Testis (tissue), 3 donors: ENCODE results near the gene TIGD3. TPM values are rescaled to one million over a fixed set of nuclear protein-coding genes. Genes with fewer than 3 reads are reported as not detected.

Experiments used
- DNase-seq: peaks from one replicate; pipeline ENCODE4 v3.0.0-alpha.2; 2019
- H3K27ac ChIP-seq, 2 donors: fragments of 200-600 bp; sonication (generic); one replicate each; pipeline ENCODE4 v1.5.1; 2019
- H3K27me3 ChIP-seq: fragments of 200-600 bp; sonication (generic); one replicate; pipeline ENCODE4 v1.5.1; 2019
- H3K36me3 ChIP-seq: fragments of 200-600 bp; sonication (generic); one replicate; pipeline ENCODE4 v1.5.1; 2017; ENCODE audit warnings: low read depth; ENCODE audit errors: missing control alignments
- H3K4me1 ChIP-seq: fragments of 200-600 bp; sonication (generic); one replicate; pipeline ENCODE4 v1.5.1; 2019
- H3K4me3 ChIP-seq, 2 donors: fragments of 200-600 bp; sonication (generic); one replicate each; pipeline ENCODE4 v1.5.1; 2017 to 2019
- H3K9me3 ChIP-seq: fragments of 200-600 bp; sonication (generic); one replicate; pipeline ENCODE4 v1.5.1; 2017
- CTCF ChIP-seq, 3 experiments: fragments of 450-650 bp in 2 of 3; fragments of 200-600 bp in 1 of 3; sonication (generic) in 1 of 3; IDR thresholded peaks; one replicate each; pipeline ENCODE4 v1.5.1; 2016 to 2019; ENCODE audit warnings: antibody characterized with exemption in 3 of 3, mild to moderate bottlenecking in 2 of 3, moderate library complexity in 1 of 3
- POLR2A ChIP-seq: fragments of 450-650 bp; IDR thresholded peaks from one replicate; pipeline ENCODE4 v1.6.1; 2017; ENCODE audit warnings: antibody characterized with exemption, mild to moderate bottlenecking, moderate library complexity
- WGBS, 2 donors: methylation state at CpG; one replicate each; pipeline ENCODE4 v1.1.5; 2018; 5-methylcytosine and 5-hydroxymethylcytosine counted together
- intact Hi-C: fragments of 100-400 bp; cut with DNase I; formaldehyde crosslinking; loops from one replicate; pipeline ENCODE4 v1.15.1; 2023; ENCODE audit warnings: low total_unique reads
- polyA plus RNA-seq: library from polyadenylated mRNA; stranded (reverse); fragments of 350-450 nt; fragmentation: Illumina TruSeq; extraction: RNeasy Lipid Tissue Mini Kit (QIAGEN cat#74804); gene quantifications from one replicate; pipeline ENCODE4 v1.2.3, GENCODE V29; 2014; ENCODE audit warnings: low read depth, low replicate concordance; ENCODE audit not compliant: insufficient read depth
- total RNA-seq, 2 donors: library from RNA; depleted of rRNA; stranded (reverse); fragments of >200 nt; gene quantifications; one replicate each; pipeline ENCODE4 v1.2.3, GENCODE V29; 2016

Gene TIGD3
- total and polyA plus RNA-seq, 3 donors from 2014 or later = 5.3 to 7.6 (median 7.1) TPM

GRCh38 chr11:65395961-65396530, 41.5 kb downstream of the TIGD3 start:
- intact Hi-C loops = no loop called here
- WGBS, 2 donors = 88 to 92% methylated on average over 3 to 15 of the region's 15 CpGs
- Histone ChIP-seq H3K4me1 (peaks cover 21% of the 10 kb centered on the region), H3K36me3 (no peaks in the 10 kb centered on the region), H3K27me3 (no peaks in the 10 kb centered on the region), H3K4me3 (no peak overlapping the region), H3K27ac (no peak overlapping the region), H3K9me3 (no peaks in the 10 kb centered on the region)
- no peak for TF ChIP-seq POLR2A
- DNase-seq = no peak

- no peaks in the 10 kb centered on the region for H3K36me3 ChIP-seq
- H3K27me3 ChIP-seq = no peaks in the 10 kb centered on the region
- intact Hi-C loops = no loop called here
- no peak overlapping the region for H3K27ac ChIP-seq
- no peaks in the 10 kb centered on the region for H3K9me3 ChIP-seq
- DNase-seq = no peak
- TF ChIP-seq POLR2A = no peak
- no peak overlapping the region for H3K4me3 ChIP-seq
- 93 to 94% methylated on average over 24 to 37 of the region's 38 CpGs for WGBS, 2 donors
- H3K4me1 ChIP-seq = peaks cover 11% of the 10 kb centered on the region
Measured at GRCh38 chr11:65396769-65397745, 42.5 kb downstream of the TIGD3 start.

- TF ChIP-seq CTCF (IDR thresholded peaks at IDR 0.05) (no peak), POLR2A (no peak)
- Histone ChIP-seq H3K27ac (no peak overlapping the region), H3K4me3 (no peak overlapping the region), H3K36me3 (no peaks in the 10 kb centered on the region), H3K27me3 (no peaks in the 10 kb centered on the region), H3K9me3 (no peaks in the 10 kb centered on the region), H3K4me1 (peaks cover 2% of the 10 kb centered on the region)
- WGBS, 2 donors = 84 to 94% methylated on average over 16 of the region's 16 CpGs
- no peak for DNase-seq
- intact Hi-C loops = no loop called here
Measured at GRCh38 chr11:65398362-65398910, 43.9 kb downstream of the TIGD3 start.

- Histone ChIP-seq H3K9me3 (no peaks in the 10 kb centered on the region), H3K4me1 (no peaks in the 10 kb centered on the region), H3K36me3 (no peaks in the 10 kb centered on the region), H3K27me3 (no peaks in the 10 kb centered on the region), H3K4me3 (no peak overlapping the region), H3K27ac (no peak overlapping the region)
- intact Hi-C loops = no loop called here
- TF ChIP-seq CTCF (IDR thresholded peaks at IDR 0.05) (no peak), POLR2A (no peak)
- DNase-seq = no peak
- WGBS, 2 donors = 90 to 93% methylated on average over 13 of the region's 13 CpGs
Measured at GRCh38 chr11:65399249-65399648, 44.7 kb downstream of the TIGD3 start.

GRCh38 chr11:65399845-65400244, 45.3 kb downstream of the TIGD3 start:
- intact Hi-C loops = no loop called here
- 93% methylated on average over 9 of the region's 10 CpGs; no CpG with 5 or more reads in 1 of the 2 donors for WGBS, 2 donors
- DNase-seq = no peak
- H3K36me3 ChIP-seq = no peaks in the 10 kb centered on the region
- TF ChIP-seq POLR2A (no peak), CTCF (IDR thresholded peaks at IDR 0.05) (no peak)
- no peaks in the 10 kb centered on the region for H3K27me3 ChIP-seq
- H3K4me3 ChIP-seq = no peak overlapping the region
- H3K27ac ChIP-seq = no peak overlapping the region
- no peaks in the 10 kb centered on the region for H3K4me1 ChIP-seq
- H3K9me3 ChIP-seq = no peaks in the 10 kb centered on the region
